Measurements from ENCODE around the gene PRMT6. TPM values are rescaled to one million over a fixed set of nuclear protein-coding genes. Genes with fewer than 3 reads are reported as not detected.

PRMT6 gene
- polyA plus RNA-seq: 8.6 and 9.9 TPM in 2 replicates

GRCh38 chr1:107056426-107057196 lies at the start of gene PRMT6:
Gene PRMT6 (plus strand): TSS chr1:107056674. CDS start chr1:107056716, 42 bp downstream.

Other genes with a start within 250 kb of the PRMT6 start
- 4.9 and 9.0 TPM in 2 replicates for gene NTNG1, start 84.4 kb downstream of the PRMT6 start, polyA plus RNA-seq